GM10847 (cell line): ENCODE measurements around the gene TM6SF1.

Source experiments
- POLR2A ChIP-seq: IDR thresholded peaks from 2 replicates; pipeline ENCODE4 v1.6.1; 2011; ENCODE audit not compliant: insufficient read length; ENCODE audit errors: extremely low read depth

Gene TM6SF1

GRCh38 chr15:83109532-83109931, 2.1 kb downstream of the TM6SF1 start:
- TF ChIP-seq POLR2A = no peak

GRCh38 chr15:83110381-83110780, 2.9 kb downstream of the TM6SF1 start:
- no peak for TF ChIP-seq POLR2A

GRCh38 chr15:83111149-83111548, 3.7 kb downstream of the TM6SF1 start:
- TF ChIP-seq POLR2A = no peak

- no peak for TF ChIP-seq POLR2A
Observed at GRCh38 chr15:83112233-83112955, 4.9 kb downstream of the TM6SF1 start.

- no peak for TF ChIP-seq POLR2A
Observed at GRCh38 chr15:83112956-83113299, 5.5 kb downstream of the TM6SF1 start.

- no peak for TF ChIP-seq POLR2A
Observed at GRCh38 chr15:83113881-83114674, 6.6 kb downstream of the TM6SF1 start.

- TF ChIP-seq POLR2A = no peak
Observed at GRCh38 chr15:83114856-83115255, 7.4 kb downstream of the TM6SF1 start.

GRCh38 chr15:83115410-83115809, 8.0 kb downstream of the TM6SF1 start:
- no peak for TF ChIP-seq POLR2A

GRCh38 chr15:83115831-83116565, 8.6 kb downstream of the TM6SF1 start:
- TF ChIP-seq POLR2A = no peak

- no peak for TF ChIP-seq POLR2A
Observed at GRCh38 chr15:83118291-83118827, 10.9 kb downstream of the TM6SF1 start.

- TF ChIP-seq POLR2A = no peak
Observed at GRCh38 chr15:83118968-83119367, 11.5 kb downstream of the TM6SF1 start.

- TF ChIP-seq POLR2A = no peak
Observed at GRCh38 chr15:83119968-83120581, 12.6 kb downstream of the TM6SF1 start.

GRCh38 chr15:83123529-83123928, 16.1 kb downstream of the TM6SF1 start:
- TF ChIP-seq POLR2A = no peak

- TF ChIP-seq POLR2A = no peak
Observed at GRCh38 chr15:83127547-83128150, 20.2 kb downstream of the TM6SF1 start.

GRCh38 chr15:83129791-83130190, 22.3 kb downstream of the TM6SF1 start:
- TF ChIP-seq POLR2A = no peak
